WI38 (cell line): ENCODE data around the gene GRAP2.

Experiments
- H3K4me3 ChIP-seq: 2 replicates; pipeline ENCODE4 v1.5.1; 2011; ENCODE audit warnings: low read depth, mild to moderate bottlenecking, control low read depth, low read length
- TF ChIP-seq, protein P1 (sequence below): IDR thresholded peaks from 2 replicates; pipeline ENCODE4 v1.5.1; 2012; ENCODE audit warnings: low read depth, mild to moderate bottlenecking, control low read depth, low read length

Gene GRAP2

GRCh38 chr22:39910876-39911613 is 10.2 kb downstream of the GRAP2 start:
- no peak overlapping the region for H3K4me3 ChIP-seq
- TF ChIP-seq, protein P1, sequence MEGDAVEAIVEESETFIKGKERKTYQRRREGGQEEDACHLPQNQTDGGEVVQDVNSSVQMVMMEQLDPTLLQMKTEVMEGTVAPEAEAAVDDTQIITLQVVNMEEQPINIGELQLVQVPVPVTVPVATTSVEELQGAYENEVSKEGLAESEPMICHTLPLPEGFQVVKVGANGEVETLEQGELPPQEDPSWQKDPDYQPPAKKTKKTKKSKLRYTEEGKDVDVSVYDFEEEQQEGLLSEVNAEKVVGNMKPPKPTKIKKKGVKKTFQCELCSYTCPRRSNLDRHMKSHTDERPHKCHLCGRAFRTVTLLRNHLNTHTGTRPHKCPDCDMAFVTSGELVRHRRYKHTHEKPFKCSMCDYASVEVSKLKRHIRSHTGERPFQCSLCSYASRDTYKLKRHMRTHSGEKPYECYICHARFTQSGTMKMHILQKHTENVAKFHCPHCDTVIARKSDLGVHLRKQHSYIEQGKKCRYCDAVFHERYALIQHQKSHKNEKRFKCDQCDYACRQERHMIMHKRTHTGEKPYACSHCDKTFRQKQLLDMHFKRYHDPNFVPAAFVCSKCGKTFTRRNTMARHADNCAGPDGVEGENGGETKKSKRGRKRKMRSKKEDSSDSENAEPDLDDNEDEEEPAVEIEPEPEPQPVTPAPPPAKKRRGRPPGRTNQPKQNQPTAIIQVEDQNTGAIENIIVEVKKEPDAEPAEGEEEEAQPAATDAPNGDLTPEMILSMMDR, result no peak

DNA sequence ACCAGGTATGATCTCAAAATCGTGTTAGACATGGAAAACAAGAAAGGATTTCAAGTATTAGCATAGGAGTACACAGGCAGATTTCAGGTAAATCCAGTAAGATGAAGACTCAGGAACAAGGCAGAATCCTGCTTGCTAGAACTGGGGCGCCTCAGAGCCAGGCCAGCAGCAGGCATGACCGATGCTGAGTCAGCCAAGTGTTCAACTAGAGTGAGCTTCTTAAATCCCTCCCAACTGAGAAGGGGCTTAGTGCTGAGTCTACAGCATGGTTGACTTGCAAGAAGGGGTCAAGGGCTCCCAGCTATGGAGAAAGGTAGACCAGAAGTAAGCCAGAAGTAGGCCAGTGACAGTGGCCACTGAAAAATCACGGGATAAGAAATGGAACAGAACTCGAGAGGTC is 12.4 kb downstream of the GRAP2 start:
- H3K4me3 ChIP-seq, result no peak overlapping the region
- TF ChIP-seq, protein P1, result no peak

- no peak overlapping the region for H3K4me3 ChIP-seq
- TF ChIP-seq, protein P1, result no peak
Observed at GRCh38 chr22:39913886-39914285, 13.0 kb downstream of the GRAP2 start.

- TF ChIP-seq, protein P1, result no peak
- H3K4me3 ChIP-seq, result no peak overlapping the region
Observed at GRCh38 chr22:39914584-39914983, 13.7 kb downstream of the GRAP2 start.

DNA sequence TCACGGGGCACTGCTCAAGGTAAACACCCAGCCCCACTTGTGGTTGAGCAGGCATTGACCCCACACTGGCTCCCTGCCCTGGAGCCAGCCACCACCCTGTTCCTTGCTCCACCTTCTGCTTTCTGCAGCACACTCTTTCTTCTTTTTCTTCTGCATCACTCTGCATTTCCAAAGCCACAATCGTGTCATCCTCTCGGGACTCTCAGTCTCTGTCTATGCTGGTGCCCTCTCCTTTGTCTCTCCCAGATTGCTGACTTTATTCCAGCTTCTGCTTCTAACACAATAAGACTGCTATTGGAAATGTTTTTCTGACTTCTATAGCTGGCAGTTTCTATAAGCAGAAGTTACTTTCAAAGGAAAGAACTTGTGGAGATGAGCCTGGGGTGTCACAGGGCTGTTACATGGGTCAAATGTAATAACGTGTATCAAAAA is 14.4 kb downstream of the GRAP2 start:
- H3K4me3 ChIP-seq, result no peak overlapping the region
- TF ChIP-seq, protein P1, result no peak

GRCh38 chr22:39916496-39916895 is 15.6 kb downstream of the GRAP2 start:
- TF ChIP-seq, protein P1, result no peak
- H3K4me3 ChIP-seq, result no peak overlapping the region

DNA sequence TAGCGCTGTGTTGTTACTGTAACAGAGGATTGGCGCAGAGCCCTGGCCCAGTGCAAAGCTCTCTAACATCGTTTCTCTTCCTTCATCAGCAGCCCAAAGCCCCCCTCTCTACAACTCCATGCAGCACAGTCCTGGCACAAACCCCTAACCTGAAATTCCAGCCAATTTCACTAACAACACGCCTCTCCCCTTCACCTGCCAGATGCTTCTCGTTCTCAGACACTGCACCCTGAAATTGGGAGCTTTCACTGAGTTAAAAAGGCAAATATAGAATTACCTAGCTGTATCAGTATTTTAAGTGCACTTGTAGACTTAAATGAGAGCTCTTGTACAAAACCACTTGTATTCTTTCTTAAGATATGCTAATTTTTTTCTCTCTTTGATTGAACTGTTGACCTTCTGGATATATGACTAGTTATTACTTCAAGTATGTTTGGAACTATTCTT is 16.3 kb downstream of the GRAP2 start:
- no peak overlapping the region for H3K4me3 ChIP-seq
- TF ChIP-seq, protein P1, result no peak
